Stimulated activated naive CD8-positive, alpha-beta T cell treated with anti-CD3 and anti-CD28 coated beads, Interleukin-15, Interleukin-2, amounts not matched to agents 100 ng/mL and 50 ng/mL, for 24 hours (primary cell): ENCODE measurements around the gene GPBP1.
"Not testable (repeated sequence)": the region's sequence is repeated elsewhere in the genome, so short reads cannot be mapped to it uniquely, and the experiment has no call there.

Experiments used
- H3K27ac Mint-ChIP-seq: one replicate; pipeline ENCODE4 v1.8.0; 2021; ENCODE audit warnings: mild to moderate bottlenecking, mixed read lengths
- H3K27me3 Mint-ChIP-seq: one replicate; pipeline ENCODE4 v1.8.0; 2021; ENCODE audit warnings: mixed read lengths
- H3K36me3 Mint-ChIP-seq: one replicate; pipeline ENCODE4 v1.8.0; 2021; ENCODE audit warnings: low read depth, mixed read lengths
- H3K4me1 Mint-ChIP-seq: one replicate; pipeline ENCODE4 v1.8.0; 2021; ENCODE audit warnings: low read depth, mixed read lengths
- H3K4me3 Mint-ChIP-seq: one replicate; pipeline ENCODE4 v1.8.0; 2021; ENCODE audit warnings: mild to moderate bottlenecking, mixed read lengths
- H3K9me3 Mint-ChIP-seq: one replicate; pipeline ENCODE4 v1.8.0; 2021; ENCODE audit warnings: mixed read lengths

Gene GPBP1

DNA sequence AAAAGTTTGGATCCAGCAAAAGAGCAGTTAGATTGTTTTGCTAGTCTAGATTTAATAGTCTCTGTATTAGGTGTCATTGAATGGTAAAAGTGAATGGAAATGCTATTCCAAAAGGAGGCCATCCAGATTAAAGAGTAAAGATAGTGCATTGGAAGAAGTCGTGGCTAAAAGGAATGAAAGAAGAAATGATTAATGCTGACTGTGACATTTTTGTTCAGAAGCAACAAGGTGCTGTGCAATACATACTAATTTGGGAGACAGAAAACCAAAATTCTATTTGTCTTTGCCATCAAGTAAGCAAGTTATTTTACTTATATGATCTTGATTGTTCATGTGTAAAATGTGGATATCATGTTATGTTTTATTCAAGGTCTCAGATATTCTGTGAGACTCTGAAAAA, 85.1 kb downstream of the GPBP1 start:
- H3K36me3 Mint-ChIP-seq: peaks cover 82% of the 10 kb centered on the region
- H3K4me1 Mint-ChIP-seq: peaks cover 53% of the 10 kb centered on the region
- H3K27ac Mint-ChIP-seq: peak overlapping the region; percentile 36

GRCh38 chr5:57259704-57260103, 85.8 kb downstream of the GPBP1 start:
- peaks cover 53% of the 10 kb centered on the region for H3K4me1 Mint-ChIP-seq

More for the DNA sequence above, 85.1 kb downstream of the GPBP1 start:
- peak overlapping the region; percentile 7 for H3K4me3 Mint-ChIP-seq
- no peaks in the 10 kb centered on the region for H3K27me3 Mint-ChIP-seq
- H3K9me3 Mint-ChIP-seq: no peaks in the 10 kb centered on the region

GRCh38 chr5:57262541-57262940, 88.7 kb downstream of the GPBP1 start:
- Mint-ChIP-seq H3K4me3 (no peak overlapping the region), H3K9me3 (no peaks in the 10 kb centered on the region), H3K27ac (no peak overlapping the region), H3K4me1 (peaks cover 49% of the 10 kb centered on the region), H3K36me3 (peaks cover 59% of the 10 kb centered on the region), H3K27me3 (no peaks in the 10 kb centered on the region)

More at GRCh38 chr5:57259704-57260103, 85.8 kb downstream of the GPBP1 start:
- H3K4me3 Mint-ChIP-seq: peak overlapping the region; percentile 3
- no peaks in the 10 kb centered on the region for H3K27me3 Mint-ChIP-seq
- H3K36me3 Mint-ChIP-seq: peaks cover 77% of the 10 kb centered on the region
- H3K27ac Mint-ChIP-seq: peak overlapping the region; percentile 92
- H3K9me3 Mint-ChIP-seq: no peaks in the 10 kb centered on the region

- H3K4me3 Mint-ChIP-seq: no peak overlapping the region
- peaks cover 8% of the 10 kb centered on the region for H3K36me3 Mint-ChIP-seq
- no peaks in the 10 kb centered on the region for H3K9me3 Mint-ChIP-seq
- no peaks in the 10 kb centered on the region for H3K27me3 Mint-ChIP-seq
- no peak overlapping the region for H3K27ac Mint-ChIP-seq
- H3K4me1 Mint-ChIP-seq: no peaks in the 10 kb centered on the region
Observed at GRCh38 chr5:57267805-57268204, 93.9 kb downstream of the GPBP1 start.

DNA sequence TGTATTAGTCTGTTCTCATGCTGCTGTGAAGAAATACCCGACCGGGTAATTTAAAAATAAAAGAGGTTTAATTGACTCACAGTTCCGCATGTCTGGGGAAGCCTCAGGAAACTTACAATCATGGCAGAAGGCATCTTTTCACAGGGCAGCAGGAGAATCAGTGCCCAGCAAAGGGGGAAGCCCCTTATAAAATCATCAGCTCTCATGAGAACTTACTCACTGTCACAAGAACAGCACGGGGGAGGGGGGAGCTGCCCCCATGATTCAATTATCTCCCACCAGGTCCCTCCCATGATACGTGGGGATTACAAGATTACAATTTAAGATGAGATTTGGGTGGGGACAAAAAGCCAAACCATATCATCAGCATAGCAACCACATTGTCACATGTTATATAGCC, 102.5 kb downstream of the GPBP1 start:
- H3K4me3 Mint-ChIP-seq: no peak overlapping the region
- no peak overlapping the region for H3K27ac Mint-ChIP-seq
- H3K4me1 Mint-ChIP-seq: no peaks in the 10 kb centered on the region
- H3K27me3 Mint-ChIP-seq: peaks cover 4% of the 10 kb centered on the region
- H3K9me3 Mint-ChIP-seq: no peaks in the 10 kb centered on the region
- H3K36me3 Mint-ChIP-seq: no peaks in the 10 kb centered on the region

DNA sequence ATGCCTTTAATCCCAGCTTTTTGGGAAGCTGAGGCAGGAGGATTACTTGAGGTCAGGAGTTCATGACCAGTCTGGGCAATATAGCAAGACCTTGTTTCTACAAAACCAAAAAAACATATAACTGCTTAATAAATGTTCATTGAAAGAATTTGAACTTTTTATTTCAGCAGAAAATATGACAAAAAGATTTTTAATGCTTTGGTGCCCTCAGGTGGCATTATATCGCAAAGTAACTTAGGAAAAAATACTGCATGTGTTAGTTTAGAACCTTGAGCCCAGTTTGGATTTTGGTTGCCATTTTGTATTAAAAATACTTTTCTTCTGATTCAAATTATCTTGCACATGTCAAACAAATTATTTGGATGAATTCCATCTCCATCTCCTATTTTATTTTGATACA, 103.2 kb downstream of the GPBP1 start:
- H3K36me3 Mint-ChIP-seq: no peaks in the 10 kb centered on the region
- H3K27me3 Mint-ChIP-seq: peaks cover 4% of the 10 kb centered on the region
- no peaks in the 10 kb centered on the region for H3K4me1 Mint-ChIP-seq
- no peak overlapping the region for H3K4me3 Mint-ChIP-seq
- no peak overlapping the region for H3K27ac Mint-ChIP-seq
- H3K9me3 Mint-ChIP-seq: no peaks in the 10 kb centered on the region

DNA sequence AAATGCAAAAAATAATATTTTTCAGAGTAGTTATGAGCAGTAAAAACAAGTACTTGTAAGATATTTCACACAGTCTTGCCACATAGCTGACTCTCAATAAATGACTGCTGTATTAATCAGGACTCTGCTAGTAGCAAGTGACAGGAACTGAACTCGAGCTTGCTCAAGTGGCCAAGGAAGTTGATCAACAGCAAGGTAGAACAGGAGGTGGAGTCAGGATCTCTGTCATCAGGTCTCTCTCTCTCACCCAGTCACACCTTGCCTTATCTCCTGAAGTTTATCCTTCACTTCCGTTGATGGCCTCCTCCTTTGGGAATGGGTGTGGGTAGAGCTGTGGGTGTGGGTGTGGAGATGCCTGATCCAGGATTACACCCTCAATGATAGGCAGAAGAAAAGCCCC, 107.0 kb downstream of the GPBP1 start:
- no peaks in the 10 kb centered on the region for H3K36me3 Mint-ChIP-seq
- H3K9me3 Mint-ChIP-seq: peaks cover 9% of the 10 kb centered on the region
- no peak overlapping the region for H3K4me3 Mint-ChIP-seq
- H3K4me1 Mint-ChIP-seq: no peaks in the 10 kb centered on the region
- peaks cover 12% of the 10 kb centered on the region for H3K27me3 Mint-ChIP-seq
- no peak overlapping the region for H3K27ac Mint-ChIP-seq

DNA sequence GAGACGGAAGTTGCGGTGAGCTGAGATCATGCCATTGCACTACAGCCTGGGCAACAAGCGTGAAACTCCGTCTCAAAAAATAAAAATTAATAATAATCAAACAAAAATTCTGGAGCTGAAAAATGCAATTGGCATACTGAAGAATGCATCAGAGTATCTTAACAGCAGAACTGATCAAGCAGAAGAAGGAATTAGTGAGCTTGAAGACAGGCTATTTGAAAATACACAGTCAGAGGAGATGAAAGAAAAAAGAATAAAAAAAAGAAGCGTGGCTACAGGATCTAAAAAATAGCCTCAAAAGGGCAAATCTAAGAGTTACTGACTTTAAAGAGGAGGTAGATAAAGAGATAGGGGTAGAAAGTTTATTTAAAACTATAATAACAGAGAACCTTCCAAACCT, 111.2 kb downstream of the GPBP1 start:
- H3K27me3 Mint-ChIP-seq: peaks cover 14% of the 10 kb centered on the region
- not testable (repeated sequence) for H3K27ac Mint-ChIP-seq, H3K4me1 Mint-ChIP-seq, H3K36me3 Mint-ChIP-seq, H3K9me3 Mint-ChIP-seq, H3K4me3 Mint-ChIP-seq

GRCh38 chr5:57291894-57292293, 118.0 kb downstream of the GPBP1 start:
- Mint-ChIP-seq H3K27me3 (no peaks in the 10 kb centered on the region), H3K27ac (no peak overlapping the region), H3K36me3 (no peaks in the 10 kb centered on the region), H3K4me3 (no peak overlapping the region), H3K9me3 (no peaks in the 10 kb centered on the region), H3K4me1 (no peaks in the 10 kb centered on the region)

- no peaks in the 10 kb centered on the region for H3K27me3 Mint-ChIP-seq
- no peak overlapping the region for H3K27ac Mint-ChIP-seq
- no peaks in the 10 kb centered on the region for H3K36me3 Mint-ChIP-seq
- H3K4me1 Mint-ChIP-seq: no peaks in the 10 kb centered on the region
- H3K4me3 Mint-ChIP-seq: no peak overlapping the region
- H3K9me3 Mint-ChIP-seq: no peaks in the 10 kb centered on the region
Observed at GRCh38 chr5:57292336-57292735, 118.5 kb downstream of the GPBP1 start.

GRCh38 chr5:57298295-57298984, 124.6 kb downstream of the GPBP1 start:
- H3K9me3 Mint-ChIP-seq: no peaks in the 10 kb centered on the region
- H3K27ac Mint-ChIP-seq: peak overlapping the region; percentile 73
- peak overlapping the region; percentile 54 for H3K4me3 Mint-ChIP-seq
- H3K36me3 Mint-ChIP-seq: no peaks in the 10 kb centered on the region
- no peaks in the 10 kb centered on the region for H3K27me3 Mint-ChIP-seq
- peaks cover 45% of the 10 kb centered on the region for H3K4me1 Mint-ChIP-seq

DNA sequence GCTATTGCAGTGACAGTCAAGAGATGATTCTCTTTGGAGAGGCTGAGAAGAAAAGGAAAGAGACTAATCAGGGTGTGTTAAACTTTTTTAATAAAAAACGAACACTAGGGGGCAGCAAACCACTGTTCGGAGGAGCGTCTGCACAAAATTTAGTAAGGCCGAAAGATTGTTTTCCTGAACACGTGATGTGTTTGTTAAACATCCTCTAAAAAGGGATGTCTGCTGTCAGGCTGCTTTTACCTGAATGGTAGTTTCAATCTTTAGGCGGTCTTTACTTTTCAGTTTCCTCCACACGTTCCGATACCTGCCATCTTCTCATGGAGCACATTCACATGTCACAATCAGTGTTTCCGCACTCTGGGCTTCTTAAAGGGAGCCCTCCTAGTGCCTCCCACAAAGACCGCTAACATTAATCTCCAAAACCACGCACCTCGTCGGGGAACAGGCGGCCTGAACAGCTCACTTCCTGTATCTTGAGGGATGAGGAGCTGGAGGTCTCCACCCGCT, 125.2 kb downstream of the GPBP1 start:
- peak overlapping the region; percentile 73 for H3K27ac Mint-ChIP-seq
- H3K4me3 Mint-ChIP-seq: peak overlapping the region; percentile 54
- no peaks in the 10 kb centered on the region for H3K27me3 Mint-ChIP-seq
- no peaks in the 10 kb centered on the region for H3K36me3 Mint-ChIP-seq
- no peaks in the 10 kb centered on the region for H3K9me3 Mint-ChIP-seq
- peaks cover 45% of the 10 kb centered on the region for H3K4me1 Mint-ChIP-seq

DNA sequence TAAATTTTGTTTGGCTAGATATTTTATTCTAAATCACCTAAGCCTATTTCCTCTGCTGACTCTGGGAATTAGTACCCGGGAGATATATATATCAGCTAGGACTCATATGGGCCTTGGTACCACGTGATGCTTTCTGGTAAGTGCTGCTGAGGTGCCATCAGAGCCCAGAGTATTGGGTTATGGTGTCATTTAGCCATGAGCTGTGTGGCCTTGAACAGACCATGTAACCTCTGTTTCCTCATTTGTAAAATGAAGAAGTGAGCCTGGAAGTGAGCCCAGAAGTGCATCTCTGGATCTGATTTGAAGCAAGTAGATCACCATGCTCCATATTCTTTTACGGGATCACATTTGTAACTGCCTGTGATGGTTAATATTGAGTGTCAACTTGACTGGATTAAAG, 126.1 kb downstream of the GPBP1 start:
- H3K27me3 Mint-ChIP-seq: peaks cover 2% of the 10 kb centered on the region

GRCh38 chr5:57302164-57302563, 128.3 kb downstream of the GPBP1 start:
- H3K4me1 Mint-ChIP-seq: peaks cover 45% of the 10 kb centered on the region
- peaks cover 4% of the 10 kb centered on the region for H3K36me3 Mint-ChIP-seq
- H3K27me3 Mint-ChIP-seq: peaks cover 5% of the 10 kb centered on the region
- no peak overlapping the region for H3K4me3 Mint-ChIP-seq
- H3K9me3 Mint-ChIP-seq: peaks cover 9% of the 10 kb centered on the region
- peak overlapping the region; percentile 42 for H3K27ac Mint-ChIP-seq

More for the DNA sequence above, 126.1 kb downstream of the GPBP1 start:
- Mint-ChIP-seq H3K27ac (no peak overlapping the region), H3K36me3 (no peaks in the 10 kb centered on the region), H3K9me3 (no peaks in the 10 kb centered on the region), H3K4me1 (peaks cover 45% of the 10 kb centered on the region), H3K4me3 (no peak overlapping the region)

- H3K4me1 Mint-ChIP-seq: peaks cover 45% of the 10 kb centered on the region
- H3K36me3 Mint-ChIP-seq: peaks cover 4% of the 10 kb centered on the region
- peaks cover 5% of the 10 kb centered on the region for H3K27me3 Mint-ChIP-seq
- H3K4me3 Mint-ChIP-seq: no peak overlapping the region
- H3K27ac Mint-ChIP-seq: no peak overlapping the region
- peaks cover 9% of the 10 kb centered on the region for H3K9me3 Mint-ChIP-seq
Observed at GRCh38 chr5:57302643-57303042, 128.8 kb downstream of the GPBP1 start.

- Mint-ChIP-seq H3K36me3 (peaks cover 4% of the 10 kb centered on the region), H3K27ac (no peak overlapping the region), H3K27me3 (peaks cover 5% of the 10 kb centered on the region), H3K4me1 (peaks cover 34% of the 10 kb centered on the region), H3K9me3 (peaks cover 9% of the 10 kb centered on the region), H3K4me3 (no peak overlapping the region)
Observed at GRCh38 chr5:57303985-57304384, 130.1 kb downstream of the GPBP1 start.
